Nephron (organoid): ENCODE data around the gene GPD2.

Experiments
- H3K27ac Mint-ChIP-seq, 3 experiments: 2 replicates each; pipeline ENCODE4 v1.8.0; 2020; ENCODE audit warnings: mixed read lengths in 3 of 3, mild to moderate bottlenecking in 2 of 3, moderate library complexity in 1 of 3
- H3K27me3 Mint-ChIP-seq: 2 replicates; pipeline ENCODE4 v1.8.0; 2021; ENCODE audit warnings: low read depth, mild to moderate bottlenecking, moderate library complexity, mixed read lengths
- H3K36me3 Mint-ChIP-seq: 2 replicates; pipeline ENCODE4 v1.8.0; 2020; ENCODE audit warnings: low read depth, mixed read lengths
- H3K4me1 Mint-ChIP-seq: 2 replicates; pipeline ENCODE4 v1.8.0; 2020; ENCODE audit warnings: mixed read lengths
- H3K4me3 Mint-ChIP-seq, 3 experiments: 2 replicates each; pipeline ENCODE4 v1.8.0; 2020; ENCODE audit warnings: mild to moderate bottlenecking in 3 of 3, mixed read lengths in 3 of 3, moderate library complexity in 2 of 3
- H3K9me3 Mint-ChIP-seq: 2 replicates; pipeline ENCODE4 v1.8.0; 2020; ENCODE audit warnings: mixed read lengths
- TF ChIP-seq, protein P1 (sequence below), 3 experiments: fragments of 200-600 bp; sonication (generic); IDR thresholded peaks; one replicate each; pipeline ENCODE4 v1.5.0; 2021; ENCODE audit warnings: antibody characterized with exemption in 3 of 3; ENCODE audit not compliant: unreplicated experiment in 3 of 3

The GPD2 gene

GRCh38 chr2:156473445-156473844 lies 37.3 kb downstream of the GPD2 start:
- peaks cover 9% of the 10 kb centered on the region for H3K4me1 Mint-ChIP-seq
- TF ChIP-seq, protein P1, sequence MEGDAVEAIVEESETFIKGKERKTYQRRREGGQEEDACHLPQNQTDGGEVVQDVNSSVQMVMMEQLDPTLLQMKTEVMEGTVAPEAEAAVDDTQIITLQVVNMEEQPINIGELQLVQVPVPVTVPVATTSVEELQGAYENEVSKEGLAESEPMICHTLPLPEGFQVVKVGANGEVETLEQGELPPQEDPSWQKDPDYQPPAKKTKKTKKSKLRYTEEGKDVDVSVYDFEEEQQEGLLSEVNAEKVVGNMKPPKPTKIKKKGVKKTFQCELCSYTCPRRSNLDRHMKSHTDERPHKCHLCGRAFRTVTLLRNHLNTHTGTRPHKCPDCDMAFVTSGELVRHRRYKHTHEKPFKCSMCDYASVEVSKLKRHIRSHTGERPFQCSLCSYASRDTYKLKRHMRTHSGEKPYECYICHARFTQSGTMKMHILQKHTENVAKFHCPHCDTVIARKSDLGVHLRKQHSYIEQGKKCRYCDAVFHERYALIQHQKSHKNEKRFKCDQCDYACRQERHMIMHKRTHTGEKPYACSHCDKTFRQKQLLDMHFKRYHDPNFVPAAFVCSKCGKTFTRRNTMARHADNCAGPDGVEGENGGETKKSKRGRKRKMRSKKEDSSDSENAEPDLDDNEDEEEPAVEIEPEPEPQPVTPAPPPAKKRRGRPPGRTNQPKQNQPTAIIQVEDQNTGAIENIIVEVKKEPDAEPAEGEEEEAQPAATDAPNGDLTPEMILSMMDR (IDR thresholded peaks at IDR 0.05; ENCODE audit: unreplicated experiment in 3 of 3) = no peak
- H3K4me3 Mint-ChIP-seq = no peak overlapping the region
- no peak overlapping the region for H3K27ac Mint-ChIP-seq
- H3K36me3 Mint-ChIP-seq = peaks cover under 1% of the 10 kb centered on the region
- no peaks in the 10 kb centered on the region for H3K27me3 Mint-ChIP-seq
- H3K9me3 Mint-ChIP-seq = no peaks in the 10 kb centered on the region

- Mint-ChIP-seq H3K4me1 (peaks cover 9% of the 10 kb centered on the region), H3K9me3 (no peaks in the 10 kb centered on the region), H3K27me3 (no peaks in the 10 kb centered on the region), H3K36me3 (no peaks in the 10 kb centered on the region), H3K4me3 (no peak overlapping the region), H3K27ac (no peak overlapping the region)
- TF ChIP-seq, protein P1 (IDR thresholded peaks at IDR 0.05; ENCODE audit: unreplicated experiment in 3 of 3) = no peak
Measured at GRCh38 chr2:156474401-156474800, 38.2 kb downstream of the GPD2 start.

- Mint-ChIP-seq H3K4me1 (peaks cover 5% of the 10 kb centered on the region), H3K36me3 (no peaks in the 10 kb centered on the region), H3K4me3 (no peak overlapping the region), H3K9me3 (no peaks in the 10 kb centered on the region), H3K27me3 (no peaks in the 10 kb centered on the region), H3K27ac (no peak overlapping the region)
- TF ChIP-seq, protein P1 (IDR thresholded peaks at IDR 0.05; ENCODE audit: unreplicated experiment in 3 of 3) = no peak
Measured at GRCh38 chr2:156476021-156476849, 40.1 kb downstream of the GPD2 start.

GRCh38 chr2:156476850-156477206 lies 40.6 kb downstream of the GPD2 start:
- Mint-ChIP-seq H3K4me3 (no peak overlapping the region), H3K27ac (no peak overlapping the region), H3K27me3 (no peaks in the 10 kb centered on the region), H3K36me3 (no peaks in the 10 kb centered on the region), H3K4me1 (no peaks in the 10 kb centered on the region), H3K9me3 (no peaks in the 10 kb centered on the region)
- TF ChIP-seq, protein P1 (IDR thresholded peaks at IDR 0.05; ENCODE audit: unreplicated experiment in 3 of 3) = no peak

DNA sequence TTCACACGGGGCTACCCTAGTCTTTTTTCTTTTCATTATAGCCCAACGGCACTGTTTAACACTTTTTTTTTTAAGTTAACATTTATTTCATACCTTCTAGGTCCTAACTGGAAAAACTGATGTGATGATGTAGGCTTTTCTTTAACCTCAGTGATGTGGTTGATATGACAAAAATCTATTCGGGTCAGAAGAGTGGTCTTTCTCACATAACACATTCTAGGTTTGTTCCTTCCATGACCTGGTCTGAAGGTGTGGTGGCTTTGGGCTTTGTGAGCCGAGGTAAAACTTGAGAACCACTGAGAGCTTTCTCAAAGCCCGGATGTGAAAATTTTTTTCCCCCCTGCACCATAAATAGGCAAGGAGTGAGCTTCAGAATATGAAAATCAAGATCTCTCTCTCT lies 44.2 kb downstream of the GPD2 start:
- H3K27ac Mint-ChIP-seq = no peak overlapping the region
- TF ChIP-seq, protein P1 (IDR thresholded peaks at IDR 0.05; ENCODE audit: unreplicated experiment in 3 of 3) = no peak

GRCh38 chr2:156481312-156481711 lies 45.1 kb downstream of the GPD2 start:
- Mint-ChIP-seq H3K9me3 (no peaks in the 10 kb centered on the region), H3K4me1 (peaks cover 3% of the 10 kb centered on the region), H3K36me3 (no peaks in the 10 kb centered on the region), H3K4me3 (no peak overlapping the region), H3K27ac (no peak overlapping the region), H3K27me3 (no peaks in the 10 kb centered on the region)
- TF ChIP-seq, protein P1 (IDR thresholded peaks at IDR 0.05; ENCODE audit: unreplicated experiment in 3 of 3) = no peak

More for the DNA sequence above, 44.2 kb downstream of the GPD2 start:
- Mint-ChIP-seq H3K9me3 (no peaks in the 10 kb centered on the region), H3K4me1 (no peaks in the 10 kb centered on the region), H3K36me3 (no peaks in the 10 kb centered on the region), H3K27me3 (no peaks in the 10 kb centered on the region), H3K4me3 (no peak overlapping the region)
